Right lobe of liver (tissue), 6 donors: ENCODE measurements around the gene PRSS48. TPM values are rescaled to one million over a fixed set of nuclear protein-coding genes. Genes with fewer than 3 reads are reported as not detected.
A peak's percentile ranks its signal among the peaks of the same experiment; 100 is the strongest.

ENCODE experiments used
- ATAC-seq, 4 donors: fragments of 200-7000 bp; cut with Tn5 transposase; one replicate each; pipeline ENCODE4 v1.9.1; 2020; ENCODE audit warnings: mild to moderate bottlenecking in 4 of 4, moderate library complexity in 4 of 4
- DNase-seq, 3 donors: peaks; one replicate each; pipeline ENCODE4 v3.0.0-alpha.2; 2020
- H3K27ac ChIP-seq, 3 donors: fragments of 200-600 bp; one replicate each; pipeline ENCODE4 v1.8.0; 2022
- H3K27me3 ChIP-seq, 2 donors: fragments of 200-600 bp; one replicate each; pipeline ENCODE4 v1.8.0; 2022
- H3K36me3 ChIP-seq, 4 donors: fragments of 200-600 bp; sonication (generic) in 1 of 4; one replicate each; pipeline versions ENCODE4 v1.5.1 to v1.8.0; 2017 to 2022; ENCODE audit warnings: control low read depth in 1 of 4
- H3K4me1 ChIP-seq, 4 donors: fragments of 200-600 bp; sonication (generic) in 1 of 4; one replicate each; pipeline versions ENCODE4 v1.5.1 to v1.8.0; 2017 to 2022; ENCODE audit warnings: control low read depth in 1 of 4
- H3K4me3 ChIP-seq, 3 donors: fragments of 200-600 bp; one replicate each; pipeline ENCODE4 v1.8.0; 2022
- H3K9me3 ChIP-seq, 4 donors: fragments of 200-600 bp; sonication (generic) in 1 of 4; one replicate each; pipeline versions ENCODE4 v1.5.1 to v1.8.0; 2017 to 2022; ENCODE audit warnings: control low read depth in 1 of 4
- POLR2A ChIP-seq: fragments of 450-650 bp; IDR thresholded peaks from one replicate; pipeline ENCODE4 v1.6.1; 2017; ENCODE audit warnings: antibody characterized with exemption, mild to moderate bottlenecking
- WGBS: methylation state at CpG from one replicate; pipeline ENCODE4 v1.1.6; 2018; ENCODE audit warnings: low coverage, low lambda C conversion rate; ENCODE audit not compliant: insufficient coverage; ENCODE audit errors: missing lambda C conversion rate; 5-methylcytosine and 5-hydroxymethylcytosine counted together
- intact Hi-C, 2 donors: fragments of 100-400 bp; cut with DNase I; formaldehyde crosslinking; loops; one replicate each; pipeline versions ENCODE4 v1.11.2 to v1.14.1; 2022
- small RNA-seq, 2 experiments: library from RNA; depleted of rRNA; stranded (forward); fragments of <200 nt; gene quantifications; one replicate each; pipeline ENCODE3, GENCODE V24; 2016
- total RNA-seq, 6 experiments: library from RNA; depleted of rRNA in 2 of 6; stranded (reverse); fragments of >200 nt in 2 of 6; fragmentation: NEBNext Ultra II Directional in 3 of 6; extraction: Animal tissue kit (Norgen Biotek cat#: 25700) in 3 of 6; gene quantifications; one replicate each; pipeline versions ENCODE4 v1.1.0 to v1.2.4, GENCODE V29; 2016 to 2023
- TF ChIP-seq, protein P1 (sequence below), 4 donors: fragments of 200-600 bp in 3 of 4; fragments of 450-650 bp in 1 of 4; IDR thresholded peaks; one replicate each; pipeline versions ENCODE4 v1.5.1 to v1.8.0; 2016 to 2022; ENCODE audit warnings: antibody characterized with exemption in 4 of 4, mild to moderate bottlenecking in 2 of 4
- donor health status: DM: no; HTN: yes; CAD: no.
- donor health status: DM: no; HTN: no; CAD: no.
- donor health status: DM: no; HTN: no; CAD: no.
- donor health status: DM: no; HTN: yes; CAD: no.
- donor health status: DM: no; HTN: yes; CAD: no.

PRSS48 gene
- total RNA-seq, 6 experiments from 2014 or later, result not detected

DNA sequence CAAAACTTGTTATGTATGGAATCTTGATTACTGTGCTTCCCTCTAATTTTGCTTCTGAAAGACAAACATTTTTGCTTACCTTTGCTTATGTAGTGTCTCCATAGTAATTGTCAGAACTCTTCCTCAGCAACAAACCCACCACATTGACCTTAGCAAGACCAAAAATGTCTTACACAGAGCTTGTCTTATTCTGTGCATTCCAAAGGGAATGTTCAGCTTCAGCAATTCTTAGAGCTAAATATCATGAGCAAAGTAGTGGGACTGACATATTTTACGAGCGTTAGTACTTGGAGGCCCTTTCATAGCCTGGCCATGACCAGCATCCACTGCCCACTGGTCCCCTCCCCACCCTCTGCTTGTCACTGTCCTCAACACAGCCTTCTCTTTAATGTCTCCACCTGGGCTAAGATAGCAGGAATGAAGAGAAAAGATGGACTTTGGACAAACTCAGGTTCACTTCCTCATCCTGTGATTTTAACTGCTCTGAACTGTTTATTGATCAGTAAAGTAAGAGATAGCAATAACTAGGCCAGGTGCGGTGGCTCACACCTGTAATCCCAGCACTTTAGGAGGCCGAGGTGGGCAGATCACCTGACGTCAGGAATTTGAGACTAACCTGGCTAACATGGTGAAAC is 63.9 kb downstream of the PRSS48 start:
- ATAC-seq (peak; percentile 41 to 75 (median 61)), DNase-seq (no peak)
- H3K4me3 ChIP-seq, result no peak overlapping the region

More for the DNA sequence above, 63.9 kb downstream of the PRSS48 start:
- no peaks in the 10 kb centered on the region for H3K27me3 ChIP-seq
- 66% methylated on average over 5 of the region's 5 CpGs for WGBS
- H3K4me1 ChIP-seq, result peaks cover 0 to 8% (median 0%) of the 10 kb centered on the region in 4 donors
- no peaks in the 10 kb centered on the region for H3K36me3 ChIP-seq
- TF ChIP-seq, protein P1, sequence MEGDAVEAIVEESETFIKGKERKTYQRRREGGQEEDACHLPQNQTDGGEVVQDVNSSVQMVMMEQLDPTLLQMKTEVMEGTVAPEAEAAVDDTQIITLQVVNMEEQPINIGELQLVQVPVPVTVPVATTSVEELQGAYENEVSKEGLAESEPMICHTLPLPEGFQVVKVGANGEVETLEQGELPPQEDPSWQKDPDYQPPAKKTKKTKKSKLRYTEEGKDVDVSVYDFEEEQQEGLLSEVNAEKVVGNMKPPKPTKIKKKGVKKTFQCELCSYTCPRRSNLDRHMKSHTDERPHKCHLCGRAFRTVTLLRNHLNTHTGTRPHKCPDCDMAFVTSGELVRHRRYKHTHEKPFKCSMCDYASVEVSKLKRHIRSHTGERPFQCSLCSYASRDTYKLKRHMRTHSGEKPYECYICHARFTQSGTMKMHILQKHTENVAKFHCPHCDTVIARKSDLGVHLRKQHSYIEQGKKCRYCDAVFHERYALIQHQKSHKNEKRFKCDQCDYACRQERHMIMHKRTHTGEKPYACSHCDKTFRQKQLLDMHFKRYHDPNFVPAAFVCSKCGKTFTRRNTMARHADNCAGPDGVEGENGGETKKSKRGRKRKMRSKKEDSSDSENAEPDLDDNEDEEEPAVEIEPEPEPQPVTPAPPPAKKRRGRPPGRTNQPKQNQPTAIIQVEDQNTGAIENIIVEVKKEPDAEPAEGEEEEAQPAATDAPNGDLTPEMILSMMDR (IDR thresholded peaks at IDR 0.05), result no peak
- no peak for TF ChIP-seq POLR2A
- intact Hi-C loops, result no loop called here
- H3K9me3 ChIP-seq, result no peaks in the 10 kb centered on the region
- no peak overlapping the region for H3K27ac ChIP-seq

Small RNAs within 50 kb of the gene (small RNA-seq; reads per million reads assigned to genes)
- gene AC104819.2 (0 reads per million in 2 experiments), gene RNU6-1282P (0 reads per million in 2 experiments)

Other genes starting within 250 kb of the PRSS48 start
- gene RPS3A, start 177.5 kb upstream of the PRSS48 start, total RNA-seq, result 100 to 1,000 TPM; 420 to 946 (median 518) TPM
- gene SH3D19, start 48.4 kb downstream of the PRSS48 start, total RNA-seq, result 10 to 100 TPM; 40.2 to 53.8 (median 46.9) TPM
- 1 to 10 TPM in 5 of 6 experiments, under 1 TPM in 1; 0.74 to 5.7 (median 3.2) TPM for gene FHIP1A, start 132.0 kb downstream of the PRSS48 start, total RNA-seq